GM20000 (cell line): ENCODE data around the gene FAM184B.

Source experiments
- DNase-seq: peaks from one replicate; pipeline ENCODE4 v3.0.0; 2012; ENCODE audit warnings: low spot score
- TF ChIP-seq, protein P1 (sequence below): IDR thresholded peaks from 2 replicates; pipeline ENCODE4 v1.5.1; 2012; ENCODE audit warnings: mild to moderate bottlenecking, control low read depth; ENCODE audit errors: extremely low read depth, missing control alignments

FAM184B gene

DNA sequence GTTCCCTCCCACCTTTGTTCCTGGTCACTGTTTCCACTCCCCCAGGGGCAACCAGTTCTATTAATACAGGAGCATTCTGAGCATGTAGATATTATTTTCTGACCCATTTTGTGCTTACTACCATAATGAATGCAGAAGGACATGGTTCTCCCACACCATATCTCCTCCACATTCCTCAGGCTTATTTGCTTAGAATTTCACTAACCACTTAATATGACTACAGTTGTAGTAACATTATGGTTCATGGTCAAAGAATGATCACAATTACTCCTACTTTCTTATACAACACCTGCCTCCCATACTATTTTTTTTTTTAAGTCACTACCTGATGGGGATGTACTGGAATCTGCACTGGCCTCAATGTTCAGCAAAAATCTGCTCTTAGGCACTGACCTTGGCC is 7.5 kb upstream of the FAM184B start:
- TF ChIP-seq, protein P1, sequence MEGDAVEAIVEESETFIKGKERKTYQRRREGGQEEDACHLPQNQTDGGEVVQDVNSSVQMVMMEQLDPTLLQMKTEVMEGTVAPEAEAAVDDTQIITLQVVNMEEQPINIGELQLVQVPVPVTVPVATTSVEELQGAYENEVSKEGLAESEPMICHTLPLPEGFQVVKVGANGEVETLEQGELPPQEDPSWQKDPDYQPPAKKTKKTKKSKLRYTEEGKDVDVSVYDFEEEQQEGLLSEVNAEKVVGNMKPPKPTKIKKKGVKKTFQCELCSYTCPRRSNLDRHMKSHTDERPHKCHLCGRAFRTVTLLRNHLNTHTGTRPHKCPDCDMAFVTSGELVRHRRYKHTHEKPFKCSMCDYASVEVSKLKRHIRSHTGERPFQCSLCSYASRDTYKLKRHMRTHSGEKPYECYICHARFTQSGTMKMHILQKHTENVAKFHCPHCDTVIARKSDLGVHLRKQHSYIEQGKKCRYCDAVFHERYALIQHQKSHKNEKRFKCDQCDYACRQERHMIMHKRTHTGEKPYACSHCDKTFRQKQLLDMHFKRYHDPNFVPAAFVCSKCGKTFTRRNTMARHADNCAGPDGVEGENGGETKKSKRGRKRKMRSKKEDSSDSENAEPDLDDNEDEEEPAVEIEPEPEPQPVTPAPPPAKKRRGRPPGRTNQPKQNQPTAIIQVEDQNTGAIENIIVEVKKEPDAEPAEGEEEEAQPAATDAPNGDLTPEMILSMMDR: no peak
- DNase-seq: no peak

DNA sequence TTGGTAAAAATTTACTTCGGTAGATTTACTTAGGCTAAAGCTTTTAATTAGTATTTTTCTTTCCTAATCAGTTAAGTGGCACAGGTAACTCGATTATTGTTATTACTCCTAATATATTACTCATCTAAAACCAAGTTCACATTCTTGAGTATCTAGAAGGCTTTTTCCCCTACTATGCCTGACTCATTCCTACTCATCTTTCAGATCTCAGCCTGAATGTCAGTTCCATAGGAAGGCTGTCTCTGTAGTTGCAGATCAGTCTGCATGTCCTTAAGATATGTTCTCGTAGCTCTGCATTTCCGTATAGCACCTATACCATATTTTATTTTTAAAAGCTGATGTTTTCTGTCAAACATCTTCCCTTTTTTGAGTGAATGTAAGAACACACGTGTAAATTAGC is 5.9 kb upstream of the FAM184B start:
- DNase-seq: no peak
- TF ChIP-seq, protein P1: no peak

DNA sequence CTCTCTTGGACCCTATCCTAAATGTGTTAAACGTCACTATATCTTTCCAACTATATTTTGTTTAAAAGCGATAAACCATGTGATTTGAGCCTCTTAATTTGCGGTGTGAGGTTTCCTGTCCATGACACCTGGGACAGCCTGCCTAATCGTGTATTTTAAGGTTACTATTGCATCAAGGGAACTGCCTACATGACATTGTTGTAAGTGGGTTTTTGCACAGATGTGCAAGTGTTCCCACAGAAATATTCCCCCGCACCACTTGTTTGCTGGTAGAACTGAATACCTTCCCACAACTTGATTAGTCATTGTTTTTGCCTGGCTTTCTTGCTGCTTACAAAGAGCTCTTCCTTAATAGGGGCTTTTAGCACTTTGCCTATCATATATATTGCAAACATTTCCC is 5.1 kb upstream of the FAM184B start:
- TF ChIP-seq, protein P1: no peak
- no peak for DNase-seq

DNA sequence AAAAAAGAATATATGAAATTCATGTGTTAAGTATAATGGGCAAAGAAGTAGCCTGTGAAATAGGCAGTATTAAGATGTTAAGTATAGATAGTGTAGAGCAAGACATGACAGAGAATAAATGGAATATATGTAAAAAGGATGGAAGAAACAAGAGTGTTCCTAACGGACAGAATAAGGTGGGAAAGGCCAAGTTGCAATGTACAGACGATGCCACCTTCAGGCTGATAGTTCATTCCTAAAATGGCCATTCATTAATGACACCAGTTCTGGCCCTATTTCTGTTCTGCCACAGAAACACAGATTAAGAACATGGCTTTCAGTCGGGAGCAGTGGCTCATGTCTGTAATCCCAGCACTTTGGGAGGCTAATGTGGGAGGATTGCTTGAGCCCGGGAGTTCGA is 4.4 kb upstream of the FAM184B start:
- DNase-seq: no peak
- TF ChIP-seq, protein P1: no peak

DNA sequence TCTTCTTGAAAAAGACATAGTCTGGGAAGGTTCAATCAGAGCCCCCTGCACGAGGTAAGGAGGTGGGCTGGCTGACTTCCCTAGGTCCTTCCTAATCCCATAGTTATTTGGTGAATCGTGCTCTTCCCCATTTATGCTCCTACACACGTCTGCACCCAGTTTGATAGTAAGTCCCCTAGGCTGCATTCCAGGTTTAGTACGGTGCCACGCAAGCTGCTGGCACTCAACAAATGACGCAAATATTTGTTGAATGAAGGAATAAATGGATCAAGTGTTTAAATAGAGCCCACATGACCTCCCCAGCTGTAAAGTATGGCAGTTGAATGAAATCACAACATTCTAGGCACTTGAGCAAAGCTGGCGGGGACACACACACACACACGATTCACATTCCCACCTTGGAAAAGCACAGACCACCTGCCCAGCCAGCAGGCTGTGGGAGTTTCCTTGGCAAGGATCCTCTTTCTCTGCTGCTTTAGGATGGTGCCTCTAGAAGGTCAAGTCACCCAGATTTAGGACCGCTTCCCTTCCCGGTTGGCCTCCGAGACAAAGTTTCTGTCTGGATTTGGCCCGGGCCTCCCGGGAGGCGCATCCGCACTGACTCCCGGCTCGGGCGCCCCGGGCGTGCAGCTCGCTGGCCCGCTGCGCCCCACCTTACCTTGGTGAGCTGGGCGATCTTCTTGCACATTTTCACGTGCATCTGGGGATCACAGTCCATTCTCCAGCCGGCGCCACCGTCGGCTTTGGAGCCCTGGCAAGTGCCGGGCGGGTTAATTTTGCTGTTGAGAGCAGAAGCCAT is 721 bp downstream of the FAM184B start:
- DNase-seq: no peak
- TF ChIP-seq, protein P1: no peak

DNA sequence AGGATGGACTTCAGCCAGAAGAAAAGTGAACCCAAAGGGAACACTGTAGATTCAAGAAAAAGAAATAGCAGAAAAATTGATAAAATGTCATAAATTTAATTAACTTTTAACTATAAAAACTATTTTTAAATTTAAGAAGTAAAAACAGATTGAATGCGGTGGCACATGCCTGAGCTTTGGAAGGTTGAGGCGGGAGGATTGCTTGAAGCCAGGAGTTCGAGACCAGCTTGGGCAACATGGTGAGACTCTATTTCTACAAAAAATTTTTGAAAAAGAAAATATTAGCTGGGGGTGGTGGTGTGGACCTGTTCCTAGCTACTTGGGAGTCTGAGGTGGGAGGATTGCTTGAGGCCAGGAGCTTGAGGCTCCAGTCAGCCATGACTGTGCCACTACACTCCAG is 3.0 kb downstream of the FAM184B start:
- TF ChIP-seq, protein P1: no peak
- no peak for DNase-seq

DNA sequence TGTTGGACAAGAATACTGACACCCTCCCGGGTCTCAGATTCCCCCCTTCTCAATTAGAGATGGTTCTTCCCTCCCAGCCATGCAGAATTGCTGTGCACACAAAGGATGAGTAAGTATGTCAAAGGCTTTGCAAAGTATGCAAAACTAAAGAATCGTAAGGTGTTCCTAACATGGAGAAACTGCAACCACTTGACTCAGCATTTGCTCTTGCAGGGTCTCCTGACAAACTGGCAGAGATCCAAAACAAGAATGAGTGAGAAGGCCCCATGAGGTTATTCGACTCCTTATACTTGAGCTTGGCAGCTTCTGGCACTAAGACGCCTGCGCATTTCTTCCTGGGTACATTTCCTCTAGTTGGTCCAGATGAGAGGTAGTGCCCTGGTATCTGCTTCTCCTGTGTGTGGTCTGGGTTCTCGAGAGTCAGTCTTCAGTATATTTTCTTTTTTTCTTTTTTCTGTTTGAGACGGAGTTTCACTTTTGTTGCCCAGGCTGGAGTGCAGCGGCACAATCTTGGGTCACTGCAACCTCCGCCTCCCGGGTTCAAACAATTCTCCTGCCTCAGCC is 8.2 kb downstream of the FAM184B start:
- TF ChIP-seq, protein P1: no peak
- no peak for DNase-seq
